A673 (cell line): ENCODE results near the gene MYO5B. TPM values are rescaled to one million over a fixed set of nuclear protein-coding genes. Genes with fewer than 3 reads are reported as not detected.

Experiments
- BruUV-seq: library from RNA; stranded (reverse); fragments of 400-500 nt; replicated peaks from 2 replicates; lab custom pipeline; 2021; lab: Mats Ljungman, UMichigan
- CTCF ChIA-PET: fragments of 300-600 bp; sonication (Branson Sonifier 250); formaldehyde crosslinking; loops from one replicate; lab custom pipeline; 2022; ENCODE audit warnings: antibody characterized with exemption; lab: Charles Lee
- POLR2A ChIA-PET: fragments of 300-600 bp; sonication (Branson Sonifier 250); formaldehyde crosslinking; loops from one replicate; lab custom pipeline; 2022; ENCODE audit warnings: antibody characterized with exemption; ENCODE audit not compliant: low non-redundant PET; lab: Charles Lee
- DNase-seq: peaks from one replicate; pipeline ENCODE4 v3.0.0-alpha.2; 2015; ENCODE audit warnings: low spot score
- H3K27ac ChIP-seq: fragments of 200-600 bp; sonication (generic); 2 replicates; pipeline ENCODE4 v1.5.1; 2016; ENCODE audit warnings: mixed run types, low read depth, mild to moderate bottlenecking, mixed read lengths, antibody characterized with exemption, low read length; ENCODE audit not compliant: poor library complexity, severe bottlenecking
- H3K27me3 ChIP-seq: fragments of 200-600 bp; sonication (generic); replicated peaks from 2 replicates; pipeline ENCODE4 v1.6.1; 2017; ENCODE audit warnings: mixed run types, low read depth, mild to moderate bottlenecking, mixed read lengths, antibody characterized with exemption, low read length; ENCODE audit not compliant: insufficient read depth, poor library complexity
- H3K36me3 ChIP-seq: fragments of 200-600 bp; sonication (generic); 2 replicates; pipeline ENCODE4 v1.6.1; 2016; ENCODE audit warnings: mixed run types, mild to moderate bottlenecking, mixed read lengths, antibody characterized with exemption, low read length; ENCODE audit not compliant: insufficient read depth, poor library complexity, severe bottlenecking
- H3K4me1 ChIP-seq: fragments of 200-600 bp; sonication (generic); 2 replicates; pipeline ENCODE4 v1.6.1; 2017; ENCODE audit warnings: mixed run types, mild to moderate bottlenecking, mixed read lengths, antibody characterized with exemption, low read length; ENCODE audit not compliant: insufficient read depth, poor library complexity, severe bottlenecking
- H3K4me3 ChIP-seq: fragments of 200-600 bp; sonication (generic); 2 replicates; pipeline ENCODE4 v1.5.1; 2016; ENCODE audit warnings: low read depth, mixed run types, mild to moderate bottlenecking, mixed read lengths, low read length; ENCODE audit not compliant: poor library complexity, severe bottlenecking
- H3K9me3 ChIP-seq: fragments of 200-600 bp; sonication (generic); 2 replicates; pipeline ENCODE4 v1.6.1; 2016; ENCODE audit warnings: mixed run types, low read depth, mild to moderate bottlenecking, mixed read lengths, antibody characterized with exemption, low read length; ENCODE audit not compliant: poor library complexity, severe bottlenecking
- EZH2 ChIP-seq: fragments of 200-600 bp; sonication (generic); IDR thresholded peaks from 2 replicates; pipeline ENCODE4 v1.6.1; 2017; ENCODE audit warnings: borderline replicate concordance, low read depth, mild to moderate bottlenecking, mixed read lengths, antibody characterized with exemption, low read length; ENCODE audit not compliant: poor library complexity, severe bottlenecking
- intact Hi-C: fragments of 100-400 bp; cut with micrococcal nuclease; formaldehyde crosslinking; loops from one replicate; pipeline ENCODE4 v1.10.0; 2022; ENCODE audit not compliant: unreplicated experiment
- total RNA-seq: library from RNA; stranded (reverse); gene quantifications from 2 replicates; pipeline ENCODE4 v1.2.3, GENCODE V29; 2021
- TF ChIP-seq, protein P1 (sequence below): fragments of 300-800, 200-600 bp; sonication (generic); conservative IDR thresholded peaks from 2 replicates; pipeline ENCODE4 v1.5.1; 2017; ENCODE audit warnings: low read depth, mild to moderate bottlenecking, antibody characterized with exemption, low read length, moderate library complexity, mixed read lengths

Gene MYO5B
- total RNA-seq, 1 experiment from 2014 or later = 0.30 TPM

- DNase-seq = no peak
- Histone ChIP-seq H3K4me3 (no peak overlapping the region), H3K27ac (no peak overlapping the region), H3K9me3 (no peaks in the 10 kb centered on the region), H3K36me3 (no peaks in the 10 kb centered on the region), H3K27me3 (peaks cover 36% of the 10 kb centered on the region), H3K4me1 (no peaks in the 10 kb centered on the region)
- POLR2A ChIA-PET = no interaction called here
- no TSS peak for BruUV-seq
- CTCF ChIA-PET = no interaction called here
- intact Hi-C loops = loop anchor here (10.0 kb wide), 1 partner anchor 480 kb away; no protein-coding TSS in a partner anchor
- TF ChIP-seq, protein P1, sequence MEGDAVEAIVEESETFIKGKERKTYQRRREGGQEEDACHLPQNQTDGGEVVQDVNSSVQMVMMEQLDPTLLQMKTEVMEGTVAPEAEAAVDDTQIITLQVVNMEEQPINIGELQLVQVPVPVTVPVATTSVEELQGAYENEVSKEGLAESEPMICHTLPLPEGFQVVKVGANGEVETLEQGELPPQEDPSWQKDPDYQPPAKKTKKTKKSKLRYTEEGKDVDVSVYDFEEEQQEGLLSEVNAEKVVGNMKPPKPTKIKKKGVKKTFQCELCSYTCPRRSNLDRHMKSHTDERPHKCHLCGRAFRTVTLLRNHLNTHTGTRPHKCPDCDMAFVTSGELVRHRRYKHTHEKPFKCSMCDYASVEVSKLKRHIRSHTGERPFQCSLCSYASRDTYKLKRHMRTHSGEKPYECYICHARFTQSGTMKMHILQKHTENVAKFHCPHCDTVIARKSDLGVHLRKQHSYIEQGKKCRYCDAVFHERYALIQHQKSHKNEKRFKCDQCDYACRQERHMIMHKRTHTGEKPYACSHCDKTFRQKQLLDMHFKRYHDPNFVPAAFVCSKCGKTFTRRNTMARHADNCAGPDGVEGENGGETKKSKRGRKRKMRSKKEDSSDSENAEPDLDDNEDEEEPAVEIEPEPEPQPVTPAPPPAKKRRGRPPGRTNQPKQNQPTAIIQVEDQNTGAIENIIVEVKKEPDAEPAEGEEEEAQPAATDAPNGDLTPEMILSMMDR = no peak
- no peak for TF ChIP-seq EZH2
Observed at GRCh38 chr18:49875155-49875554, 319.8 kb downstream of the MYO5B start.

DNA sequence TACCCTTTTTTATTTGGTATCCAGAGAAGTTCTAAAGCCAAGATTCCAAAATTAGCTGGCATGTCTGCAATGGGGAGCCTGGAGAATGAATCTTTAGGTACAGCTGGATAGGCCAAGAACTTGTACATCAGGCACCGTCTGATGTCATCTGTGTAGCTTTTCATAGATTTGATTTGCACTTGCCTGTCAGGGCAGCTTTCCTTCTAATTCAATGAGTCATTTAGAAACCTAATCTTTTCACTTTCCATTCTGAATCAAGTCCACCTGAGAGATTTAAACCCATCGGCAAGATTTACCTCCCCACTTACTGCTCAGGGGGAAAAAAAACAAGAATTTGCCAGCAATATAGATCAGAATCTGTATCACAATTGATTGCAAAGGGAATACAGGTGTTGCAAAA is 320.7 kb downstream of the MYO5B start:
- CTCF ChIA-PET = no interaction called here
- H3K36me3 ChIP-seq = no peaks in the 10 kb centered on the region

DNA sequence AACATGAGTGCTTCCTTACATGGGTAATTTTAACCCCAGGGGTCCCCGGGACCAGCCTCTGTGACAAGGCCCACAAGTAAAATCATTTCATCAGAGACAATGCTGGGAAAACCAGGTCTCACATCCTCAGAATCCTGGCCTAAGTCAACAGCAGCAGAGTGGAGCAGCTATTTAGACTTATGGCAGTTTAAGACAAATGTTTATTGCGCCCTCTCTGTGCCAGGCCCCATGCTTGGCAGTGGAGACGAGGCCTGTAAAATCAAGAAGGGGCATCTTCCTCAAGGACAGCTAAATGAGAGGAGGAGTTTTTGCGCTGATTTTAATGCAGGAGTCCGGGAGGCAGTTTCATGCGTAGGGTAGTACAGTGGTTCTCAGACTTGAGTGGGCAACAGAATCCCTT is 325.6 kb downstream of the MYO5B start:
- Histone ChIP-seq H3K27me3 (no peaks in the 10 kb centered on the region), H3K27ac (no peak overlapping the region), H3K4me3 (no peak overlapping the region), H3K36me3 (no peaks in the 10 kb centered on the region), H3K9me3 (no peaks in the 10 kb centered on the region), H3K4me1 (no peaks in the 10 kb centered on the region)
- no peak for DNase-seq
- TF ChIP-seq, protein P1 = no peak
- no peak for TF ChIP-seq EZH2
- intact Hi-C loops = loop anchor here (10.0 kb wide), 1 partner anchor 335 kb away; no protein-coding TSS in a partner anchor
- CTCF ChIA-PET = no interaction called here
- BruUV-seq = no TSS peak
- POLR2A ChIA-PET = no interaction called here

More for the DNA sequence above, 320.7 kb downstream of the MYO5B start:
- intact Hi-C loops = loop anchor here (10.0 kb wide), 1 partner anchor 481 kb away; no protein-coding TSS in a partner anchor
- BruUV-seq = no TSS peak
- H3K27me3 ChIP-seq = peaks cover 29% of the 10 kb centered on the region
- TF ChIP-seq, protein P1 = no peak
- no peak for TF ChIP-seq EZH2
- no peaks in the 10 kb centered on the region for H3K9me3 ChIP-seq
- H3K4me1 ChIP-seq = no peaks in the 10 kb centered on the region
- POLR2A ChIA-PET = no interaction called here
- DNase-seq = no peak
- H3K4me3 ChIP-seq = no peak overlapping the region
- H3K27ac ChIP-seq = no peak overlapping the region
